AG04450 (cell line): ENCODE data around the gene NIBAN1. TPM values are rescaled to one million over a fixed set of nuclear protein-coding genes. Genes with fewer than 3 reads are reported as not detected.

Source experiments
- CTCF ChIA-PET: fragments of 300-600, 350-600 bp; formaldehyde crosslinking; extraction: SDS; loops from one replicate; lab custom pipeline; 2022; ENCODE audit warnings: antibody characterized with exemption, inconsistent platforms; lab: Charles Lee
- POLR2A ChIA-PET: fragments of 350-600 bp; formaldehyde crosslinking; extraction: SDS; loops from one replicate; lab custom pipeline; 2021; ENCODE audit warnings: antibody characterized with exemption, inconsistent platforms; lab: Yijun Ruan, JAX
- DNase-seq: peaks from one replicate; pipeline ENCODE4 v3.0.0-alpha.2; 2011; ENCODE audit warnings: low read depth, low spot score
- H3K27ac ChIP-seq: one replicate; pipeline ENCODE4 v1.5.1; 2012; ENCODE audit warnings: low read depth, low read length, control low read depth
- H3K27me3 ChIP-seq: one replicate; pipeline ENCODE4 v1.6.0; 2012; ENCODE audit warnings: low read length; ENCODE audit not compliant: control insufficient read depth, insufficient read depth
- H3K4me3 ChIP-seq: 2 replicates; pipeline ENCODE4 v1.5.1; 2011; ENCODE audit warnings: mild to moderate bottlenecking, low read depth, low read length, control low read depth
- H3K9me3 ChIP-seq: 2 replicates; pipeline ENCODE4 v1.5.1; 2012; ENCODE audit warnings: low read length; ENCODE audit not compliant: control insufficient read depth, insufficient read depth
- CTCF ChIP-seq: IDR thresholded peaks from 2 replicates; pipeline ENCODE4 v1.5.1; 2011; ENCODE audit warnings: low read depth, low read length, control low read depth, inconsistent platforms
- polyA plus RNA-seq: library from polyadenylated mRNA; depleted of rRNA; stranded (reverse); fragments of >200 nt; gene quantifications from 2 replicates; pipeline ENCODE4 v1.2.3, GENCODE V29; 2011

Gene NIBAN1
- polyA plus RNA-seq, 1 experiment: 32.9 TPM

- POLR2A ChIA-PET: interaction anchor here (0.6 kb wide), 1 partner anchor 57 kb away, joined by 3 read pairs; no protein-coding TSS in a partner anchor
- H3K27me3 ChIP-seq: no peaks in the 10 kb centered on the region
Measured at GRCh38 chr1:184935920-184936798, 38.1 kb downstream of the NIBAN1 start.

GRCh38 chr1:184933944-184934343 lies 40.4 kb downstream of the NIBAN1 start:
- Histone ChIP-seq H3K27me3 (no peaks in the 10 kb centered on the region), H3K4me3 (no peak overlapping the region), H3K9me3 (no peaks in the 10 kb centered on the region), H3K27ac (no peak overlapping the region)
- no peak for DNase-seq
- ChIA-PET CTCF (no interaction called here), POLR2A (no interaction called here)
- no peak for TF ChIP-seq CTCF

More at GRCh38 chr1:184935920-184936798, 38.1 kb downstream of the NIBAN1 start:
- DNase-seq: no peak
- H3K27ac ChIP-seq: no peak overlapping the region
- no peak for TF ChIP-seq CTCF
- no peak overlapping the region for H3K4me3 ChIP-seq
- no peaks in the 10 kb centered on the region for H3K9me3 ChIP-seq
- CTCF ChIA-PET: interaction anchor here (0.6 to 0.9 kb wide), 3 partner anchors 45 to 131 kb away, joined by 3 read pairs; no protein-coding TSS in a partner anchor

GRCh38 chr1:184932319-184932718 lies 42.0 kb downstream of the NIBAN1 start:
- no peak for TF ChIP-seq CTCF
- ChIA-PET POLR2A (no interaction called here), CTCF (no interaction called here)

GRCh38 chr1:184931566-184931965 lies 42.7 kb downstream of the NIBAN1 start:
- ChIA-PET CTCF (no interaction called here), POLR2A (no interaction called here)
- no peak for TF ChIP-seq CTCF
- Histone ChIP-seq H3K27ac (no peak overlapping the region), H3K4me3 (no peak overlapping the region), H3K9me3 (no peaks in the 10 kb centered on the region), H3K27me3 (no peaks in the 10 kb centered on the region)
- DNase-seq: no peak

More at GRCh38 chr1:184932319-184932718, 42.0 kb downstream of the NIBAN1 start:
- Histone ChIP-seq H3K27ac (no peak overlapping the region), H3K27me3 (no peaks in the 10 kb centered on the region), H3K4me3 (no peak overlapping the region), H3K9me3 (no peaks in the 10 kb centered on the region)
- no peak for DNase-seq

- CTCF ChIA-PET: no interaction called here
- H3K27me3 ChIP-seq: no peaks in the 10 kb centered on the region
- no peak overlapping the region for H3K4me3 ChIP-seq
- no peaks in the 10 kb centered on the region for H3K9me3 ChIP-seq
- no peak for DNase-seq
- H3K27ac ChIP-seq: no peak overlapping the region
- POLR2A ChIA-PET: interaction anchor here (0.7 kb wide), 1 partner anchor 11 kb away, joined by 8 read pairs; no protein-coding TSS in a partner anchor
- no peak for TF ChIP-seq CTCF
Measured at GRCh38 chr1:184930645-184931044, 43.7 kb downstream of the NIBAN1 start.
